Measurements from ENCODE around the gene LRRC8A. TPM values are rescaled to one million over a fixed set of nuclear protein-coding genes. Genes with fewer than 3 reads are reported as not detected.
A peak's percentile ranks its signal among the peaks of the same experiment; 100 is the strongest.

LRRC8A gene
- total RNA-seq (10 to 100 TPM; 15.2 to 45.1 (median 19.6) TPM), polyA plus RNA-seq (10 to 100 TPM; 13.2 to 41.7 TPM)
- long read RNA-seq, donor 1, full-length matches to known transcripts = 24 of 53 reads
- long read RNA-seq, donor 1, partial matches to known transcripts = 20 of 53 reads
- long read RNA-seq, donor 1, other reads (novel, unspliced or antisense) = 9 of 53 reads
- long read RNA-seq, donor 2, full-length matches to known transcripts = 16 of 29 reads
- long read RNA-seq, donor 2, partial matches to known transcripts = 9 of 29 reads
- long read RNA-seq, donor 2, other reads (novel, unspliced or antisense) = 4 of 29 reads
- long read RNA-seq, donor 3, full-length matches to known transcripts = 2 of 47 reads
- long read RNA-seq, donor 3, partial matches to known transcripts = 43 of 47 reads
- long read RNA-seq, donor 3, other reads (novel, unspliced or antisense) = 2 of 47 reads

GRCh38 chr9:128881884-128882676, at the start of gene LRRC8A, which contains the start of gene KYAT1:
Gene LRRC8A, plus strand, starts transcription at chr9:128882133. Its CDS starts 25,032 bp downstream, at chr9:128907165.
Gene KYAT1, minus strand, starts transcription at chr9:128881950. Its CDS starts 36,545 bp downstream, at chr9:128845405.
- peaks cover 4 to 79% (median 64%) of the 10 kb centered on the region in 9 donors for H3K4me1 ChIP-seq
- peak within 1 kb of the TSS; percentile 81 to 99 (median 96) for H3K4me3 ChIP-seq
- H3K36me3 ChIP-seq = peaks cover 0 to 28% (median 5%) of the 10 kb centered on the region in 9 donors
- H3K27ac ChIP-seq = peak within 1 kb of the TSS; percentile 96 to 100 (median 98)
- no peaks in the 10 kb centered on the region for H3K27me3 ChIP-seq
- DNase-seq = peak; percentile 98 to 99
- TF ChIP-seq CTCF (IDR thresholded peaks at IDR 0.05) = peak in 4 of 9 donors; percentile 14 to 39 (median 24)
- no peaks in the 10 kb centered on the region for H3K9me3 ChIP-seq
- intact Hi-C loops (cut with DNase I) = loop anchor here in 8 of 10 donors (1.0 to 5.0 kb wide), 7 partner anchors 35 to 45 kb away; partner anchors contain the start of gene PHYHD1 (in 2 of the 8)
- ATAC-seq = peak; percentile 90 to 96 (median 94)
- 0% methylated on average over 38 to 70 of the region's 70 CpGs for WGBS, 2 donors

- WGBS, 2 donors = 93 to 95% methylated on average over 10 of the region's 10 CpGs
- no peak for TF ChIP-seq CTCF (IDR thresholded peaks at IDR 0.05)
- intact Hi-C loops (cut with DNase I) = no loop called here
- Histone ChIP-seq H3K27ac (no peak overlapping the region), H3K27me3 (no peaks in the 10 kb centered on the region), H3K9me3 (no peaks in the 10 kb centered on the region), H3K4me1 (peaks cover 4 to 14% (median 12%) of the 10 kb centered on the region in 9 donors), H3K36me3 (peaks cover 0 to 28% (median 0%) of the 10 kb centered on the region in 9 donors), H3K4me3 (no peak overlapping the region)
- ATAC-seq = no peak
- no peak for DNase-seq
Measured at GRCh38 chr9:128833696-128834095, 48.2 kb upstream of the LRRC8A start.

DNA sequence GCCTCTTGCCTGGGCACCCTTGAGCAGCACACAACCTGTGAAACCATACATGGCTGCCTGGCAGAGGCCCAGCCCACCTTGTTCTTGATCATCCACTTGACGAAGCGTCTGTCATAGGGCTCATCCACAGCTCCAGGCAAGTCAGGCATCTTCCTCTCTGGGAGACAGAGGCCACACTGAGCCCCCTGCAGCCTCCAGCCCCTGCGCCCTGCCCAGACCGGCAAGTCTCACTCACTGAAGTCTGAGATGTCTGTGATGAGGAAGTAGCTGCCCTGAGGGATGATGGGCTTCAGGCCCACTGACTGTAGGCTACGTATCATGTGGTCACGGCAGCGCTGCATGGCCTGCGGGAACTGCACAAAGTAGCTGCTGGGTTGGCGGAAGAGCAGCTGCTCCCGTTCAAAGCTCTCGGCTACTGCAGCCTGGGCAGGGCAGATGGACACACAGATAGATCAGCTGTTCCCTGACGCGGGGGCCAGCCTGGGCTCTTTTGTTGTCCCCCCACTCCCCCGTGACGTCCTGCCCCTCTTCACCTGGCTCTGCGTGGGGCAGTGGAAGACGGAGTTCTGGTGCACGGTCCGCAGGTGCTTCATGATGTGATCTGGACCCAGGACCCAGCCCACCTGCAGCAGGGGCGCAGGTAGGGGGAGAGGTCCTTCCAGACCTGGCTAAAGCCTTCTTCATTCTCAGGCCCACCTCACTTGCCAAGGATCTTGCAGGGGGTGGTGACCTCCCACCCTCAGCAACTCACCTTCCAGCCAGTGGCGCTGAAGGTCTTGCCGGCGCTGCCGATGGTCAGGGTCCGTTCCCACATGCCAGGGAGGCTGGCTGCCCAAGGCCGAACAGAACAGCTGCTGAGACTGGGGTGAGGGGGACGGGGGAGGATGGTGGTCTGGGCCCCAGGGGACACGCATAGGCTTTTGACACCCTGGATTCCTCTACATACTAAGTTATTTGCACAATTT, 46.4 kb upstream of the LRRC8A start:
- TF ChIP-seq CTCF (IDR thresholded peaks at IDR 0.05) = no peak
- H3K4me1 ChIP-seq = no peaks in the 10 kb centered on the region
- no peaks in the 10 kb centered on the region for H3K27me3 ChIP-seq
- 94% methylated on average over 28 of the region's 28 CpGs for WGBS, 2 donors
- H3K27ac ChIP-seq = no peak overlapping the region
- H3K9me3 ChIP-seq = no peaks in the 10 kb centered on the region
- H3K36me3 ChIP-seq = peaks cover 0 to 33% (median 0%) of the 10 kb centered on the region in 9 donors
- DNase-seq (no peak), ATAC-seq (peak in 2 of 8 donors; percentile 14 to 24)
- H3K4me3 ChIP-seq = no peak overlapping the region
- intact Hi-C loops (cut with DNase I) = no loop called here
